Trophoblast cell (in vitro differentiated cells and primary cell): ENCODE results near the gene CGB5.
"Not testable (repeated sequence)": the region's sequence is repeated elsewhere in the genome, so short reads cannot be mapped to it uniquely, and the experiment has no call there.

ENCODE experiments used
- DNase-seq, 2 donors: peaks; one replicate each; pipeline ENCODE4 v3.0.0-alpha.2; 2016
- H2AFZ ChIP-seq: 2 replicates; pipeline ENCODE4 v1.6.1; 2013; ENCODE audit warnings: low read length, moderate library complexity, mild to moderate bottlenecking; ENCODE audit not compliant: insufficient read depth, poor library complexity
- H2AK5ac ChIP-seq: 2 replicates; pipeline ENCODE4 v1.6.1; 2013; ENCODE audit warnings: mild to moderate bottlenecking, low read length
- H2BK120ac ChIP-seq: 2 replicates; pipeline ENCODE4 v1.6.1; 2013; ENCODE audit warnings: low read length, mild to moderate bottlenecking, moderate library complexity; ENCODE audit not compliant: insufficient read depth, poor library complexity
- H2BK12ac ChIP-seq: 2 replicates; pipeline ENCODE4 v1.6.1; 2013; ENCODE audit warnings: mild to moderate bottlenecking, low read length, moderate library complexity
- H2BK5ac ChIP-seq: 2 replicates; pipeline ENCODE4 v1.6.1; 2013; ENCODE audit warnings: low read length, low read depth, moderate library complexity, mild to moderate bottlenecking; ENCODE audit not compliant: poor library complexity
- H3K14ac ChIP-seq: 2 replicates; pipeline ENCODE4 v1.6.1; 2013; ENCODE audit warnings: mild to moderate bottlenecking, low read length
- H3K18ac ChIP-seq: 2 replicates; pipeline ENCODE4 v1.6.1; 2013; ENCODE audit warnings: mild to moderate bottlenecking, low read length
- H3K23ac ChIP-seq: 2 replicates; pipeline ENCODE4 v1.6.1; 2013; ENCODE audit warnings: low read length
- H3K27ac ChIP-seq: 2 replicates; pipeline ENCODE4 v1.5.1; 2013; ENCODE audit warnings: low read depth, mild to moderate bottlenecking, inconsistent platforms, low read length, moderate library complexity
- H3K27me3 ChIP-seq: 2 replicates; pipeline ENCODE4 v1.6.1; 2013; ENCODE audit warnings: inconsistent platforms, mild to moderate bottlenecking, low read length, moderate library complexity; ENCODE audit not compliant: insufficient read depth
- H3K36me3 ChIP-seq, 2 experiments: 1 replicate in 1 of 2; 2 replicates in 1 of 2; pipeline ENCODE4 v1.6.1; 2013; ENCODE audit warnings: low read length in 2 of 2, mild to moderate bottlenecking in 2 of 2, moderate library complexity in 1 of 2; ENCODE audit not compliant: insufficient read depth in 2 of 2, control insufficient read depth in 1 of 2
- H3K4ac ChIP-seq: 2 replicates; pipeline ENCODE4 v1.6.1; 2013; ENCODE audit warnings: low read depth, mild to moderate bottlenecking, low read length, moderate library complexity
- H3K4me1 ChIP-seq, 2 experiments: 1 replicate in 1 of 2; 2 replicates in 1 of 2; pipeline ENCODE4 v1.6.1; 2013; ENCODE audit warnings: low read length in 2 of 2, mild to moderate bottlenecking in 2 of 2, moderate library complexity in 1 of 2; ENCODE audit not compliant: insufficient read depth in 2 of 2, control insufficient read depth in 1 of 2
- H3K4me2 ChIP-seq: 2 replicates; pipeline ENCODE4 v1.6.1; 2013; ENCODE audit warnings: inconsistent platforms, mild to moderate bottlenecking, low read length, moderate library complexity
- H3K4me3 ChIP-seq: 2 replicates; pipeline ENCODE4 v1.5.1; 2013; ENCODE audit warnings: mild to moderate bottlenecking, low read depth, low read length, inconsistent platforms
- H3K79me1 ChIP-seq: one replicate; pipeline ENCODE4 v1.6.1; 2013; ENCODE audit warnings: low read length
- H3K79me2 ChIP-seq: 2 replicates; pipeline ENCODE4 v1.6.1; 2013; ENCODE audit warnings: low read length, mild to moderate bottlenecking; ENCODE audit not compliant: control insufficient read depth, insufficient read depth, poor library complexity
- H3K9ac ChIP-seq: 2 replicates; pipeline ENCODE4 v1.6.1; 2013; ENCODE audit warnings: mild to moderate bottlenecking, low read length
- H3K9me3 ChIP-seq: 2 replicates; pipeline ENCODE4 v1.6.1; 2013; ENCODE audit warnings: low read depth, mild to moderate bottlenecking, control low read depth, inconsistent platforms, low read length; ENCODE audit not compliant: insufficient read depth
- H4K12ac ChIP-seq: 2 replicates; pipeline ENCODE4 v1.6.1; 2013; ENCODE audit warnings: low read depth, mild to moderate bottlenecking, low read length, moderate library complexity
- H4K8ac ChIP-seq: 2 replicates; pipeline ENCODE4 v1.6.1; 2013; ENCODE audit warnings: low read depth, mild to moderate bottlenecking, low read length, moderate library complexity
- H4K91ac ChIP-seq: one replicate; pipeline ENCODE4 v1.6.1; 2013; ENCODE audit warnings: low read depth, mild to moderate bottlenecking, low read length, moderate library complexity
- WGBS: extraction: QIAGEN DNeasy Blood & Tissue Kit; methylation state at CpG from one replicate; pipeline ENCODE4 v1.1.7; 2013; ENCODE audit warnings: missing lambda C conversion rate; ENCODE audit not compliant: insufficient read length, insufficient coverage; ENCODE audit errors: extremely low coverage; 5-methylcytosine and 5-hydroxymethylcytosine counted together

Gene CGB5

GRCh38 chr19:49056101-49056901 is 12.7 kb downstream of the CGB5 start:
- Histone ChIP-seq H3K27me3 (peaks cover 5% of the 10 kb centered on the region), H3K9me3 (peaks cover 2% of the 10 kb centered on the region), H3K4me1 (peaks cover 2 to 16% of the 10 kb centered on the region in 2 experiments), H4K91ac (peak overlapping the region; percentile 29), H2BK5ac (no peak overlapping the region), H4K12ac (no peak overlapping the region), H3K4ac (peak overlapping the region; percentile 31), H3K27ac (no peak overlapping the region), H2BK12ac (no peak overlapping the region), H2AFZ (peak overlapping the region; percentile 69), H3K18ac (peak overlapping the region; percentile 42), H3K79me1 (peaks cover 16% of the 10 kb centered on the region), H3K14ac (peak overlapping the region; percentile 11), H3K4me2 (peak overlapping the region; percentile 75), H3K79me2 (peaks cover 4% of the 10 kb centered on the region), H4K8ac (peak overlapping the region; percentile 46), H3K23ac (no peak overlapping the region), H3K9ac (no peak overlapping the region), H3K36me3 (no peaks in the 10 kb centered on the region), H2BK120ac (peak overlapping the region; percentile 26), H2AK5ac (no peak overlapping the region), H3K4me3 (peak overlapping the region; percentile 53)
- no CpG with 5 or more reads among the region's 63 CpGs for WGBS
- peak; percentile 17 to 58 for DNase-seq

DNA sequence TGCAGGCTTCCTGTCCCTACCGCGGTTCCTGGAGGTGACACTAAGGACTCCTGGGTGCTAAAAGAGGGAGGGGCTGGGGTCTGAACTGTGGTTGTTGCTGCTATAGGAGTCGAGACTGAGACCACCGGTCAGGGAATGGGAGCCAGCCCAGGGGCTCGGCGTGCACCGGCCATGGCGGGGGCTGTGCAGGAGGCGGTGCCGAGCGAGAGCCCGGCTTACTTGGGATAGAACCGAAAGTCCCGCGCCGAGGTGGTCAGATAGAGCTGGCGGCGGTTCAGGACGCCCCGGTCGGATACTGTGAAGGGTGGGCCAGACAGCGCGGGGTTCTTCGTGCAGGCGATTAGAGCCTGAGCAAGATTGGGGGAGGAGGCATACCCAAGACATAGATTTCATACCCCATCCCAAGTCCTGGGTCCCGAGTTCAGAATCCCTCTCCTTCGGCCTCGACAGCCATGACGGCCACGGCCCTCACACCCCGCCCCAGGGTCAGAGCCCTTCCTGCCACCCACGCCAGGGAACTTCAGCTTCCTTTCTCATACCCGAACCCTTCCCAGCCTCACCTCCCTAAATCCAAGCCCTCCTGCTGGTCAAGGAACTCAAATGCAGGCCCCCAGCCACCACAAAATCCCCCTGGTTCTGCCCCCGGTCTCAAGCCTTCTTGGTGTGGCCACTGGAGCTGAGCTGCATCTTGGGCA is 13.4 kb downstream of the CGB5 start:
- H3K27me3 ChIP-seq, H3K9me3 ChIP-seq, H2AK5ac ChIP-seq, H2BK120ac ChIP-seq, H4K12ac ChIP-seq, H3K79me2 ChIP-seq, H3K27ac ChIP-seq, H3K23ac ChIP-seq, H2BK5ac ChIP-seq, H3K4ac ChIP-seq, H3K9ac ChIP-seq, H3K18ac ChIP-seq, DNase-seq, H3K36me3 ChIP-seq, H2BK12ac ChIP-seq: not testable (repeated sequence)
- peaks cover 2 to 16% of the 10 kb centered on the region in 2 experiments for H3K4me1 ChIP-seq
- H4K8ac ChIP-seq, result peak overlapping the region; percentile 46
- no CpG with 5 or more reads among the region's 34 CpGs for WGBS
- peak overlapping the region; percentile 75 for H3K4me2 ChIP-seq
- H4K91ac ChIP-seq, result peak overlapping the region; percentile 29
- peak overlapping the region; percentile 11 for H3K14ac ChIP-seq
- peak overlapping the region; percentile 50 for H3K4me3 ChIP-seq
- peak overlapping the region; percentile 4 for H2AFZ ChIP-seq
- peaks cover 16% of the 10 kb centered on the region for H3K79me1 ChIP-seq

- H3K36me3 ChIP-seq, result peaks cover 0 to 2% of the 10 kb centered on the region in 2 experiments
- peak within 1 kb of the TSS; percentile 11 for H3K14ac ChIP-seq
- no peak within 1 kb of the TSS for H2AK5ac ChIP-seq
- H2BK12ac ChIP-seq, result no peak within 1 kb of the TSS
- H2AFZ ChIP-seq, result peak within 1 kb of the TSS; percentile 4
- WGBS, result no CpG with 5 or more reads among the region's 38 CpGs
- H3K18ac ChIP-seq, result peak within 1 kb of the TSS; percentile 42
- H3K79me2 ChIP-seq, result peaks cover 4% of the 10 kb centered on the region
- no peak within 1 kb of the TSS for H2BK120ac ChIP-seq
- no peak within 1 kb of the TSS for H3K23ac ChIP-seq
- peak within 1 kb of the TSS; percentile 75 for H3K4me2 ChIP-seq
- H3K4ac ChIP-seq, result no peak within 1 kb of the TSS
- H3K27ac ChIP-seq, result no peak within 1 kb of the TSS
- H4K12ac ChIP-seq, result no peak within 1 kb of the TSS
- peaks cover 2% of the 10 kb centered on the region for H3K9me3 ChIP-seq
- peaks cover 16% of the 10 kb centered on the region for H3K79me1 ChIP-seq
- H3K4me3 ChIP-seq, result peak within 1 kb of the TSS; percentile 62
- peaks cover 5% of the 10 kb centered on the region for H3K27me3 ChIP-seq
- H4K8ac ChIP-seq, result peak within 1 kb of the TSS; percentile 46
- DNase-seq, result peak in 1 of 2 donors; percentile 62
- peak within 1 kb of the TSS; percentile 29 for H4K91ac ChIP-seq
- no peak within 1 kb of the TSS for H2BK5ac ChIP-seq
- H3K4me1 ChIP-seq, result peaks cover 2 to 16% of the 10 kb centered on the region in 2 experiments
- no peak within 1 kb of the TSS for H3K9ac ChIP-seq
Measured at GRCh38 chr19:49057636-49058234, 14.1 kb downstream of the CGB5 start, which contains the start of gene CGB7. TSS of gene CGB7 (minus strand) at chr19:49057749. CDS start at chr19:49055375, 2,374 bp downstream.

DNA sequence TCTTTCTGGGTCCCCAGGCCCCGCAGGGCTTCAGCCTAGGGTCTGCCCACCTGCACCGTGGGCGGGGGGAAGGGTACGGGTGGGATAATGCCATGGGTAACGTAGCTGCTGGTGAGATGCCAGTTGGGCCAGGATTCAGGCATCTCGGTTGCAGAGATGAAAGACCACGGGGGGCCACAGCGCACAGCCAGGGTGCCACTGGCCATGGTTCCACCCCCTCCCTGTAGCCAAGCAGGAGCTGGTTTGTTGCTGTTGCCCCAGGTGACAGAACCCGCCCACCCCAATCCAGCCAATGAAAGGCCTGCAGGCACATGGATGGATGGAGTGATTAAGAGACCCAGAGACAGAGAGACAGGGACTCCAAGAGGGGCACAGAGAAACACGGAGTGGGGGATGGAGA is 14.9 kb downstream of the CGB5 start:
- Histone ChIP-seq H3K4me2 (no peak overlapping the region), H3K27ac (no peak overlapping the region), H4K12ac (no peak overlapping the region), H3K27me3 (peaks cover 5% of the 10 kb centered on the region), H2BK12ac (no peak overlapping the region), H3K18ac (no peak overlapping the region), H3K4me1 (peaks cover 5 to 17% of the 10 kb centered on the region in 2 experiments), H2AK5ac (no peak overlapping the region), H2BK120ac (no peak overlapping the region), H3K36me3 (peaks cover 0 to 2% of the 10 kb centered on the region in 2 experiments), H4K8ac (no peak overlapping the region), H2AFZ (no peak overlapping the region), H2BK5ac (no peak overlapping the region), H3K79me2 (peaks cover 4% of the 10 kb centered on the region), H3K14ac (no peak overlapping the region), H3K4ac (no peak overlapping the region), H3K4me3 (no peak overlapping the region), H4K91ac (no peak overlapping the region), H3K9me3 (peaks cover under 1% of the 10 kb centered on the region), H3K79me1 (peaks cover 16% of the 10 kb centered on the region), H3K23ac (no peak overlapping the region), H3K9ac (no peak overlapping the region)
- no CpG with 5 or more reads among the region's 10 CpGs for WGBS
- DNase-seq, result no peak
